Measurements from ENCODE around the gene CCDC102A.
A peak's percentile ranks its signal among the peaks of the same experiment; 100 is the strongest.

The CCDC102A gene

GRCh38 chr16:57476546-57477410 lies 59.6 kb downstream of the CCDC102A start:
- DNase-seq = peak; percentile 50

GRCh38 chr16:57475711-57476339 lies 60.5 kb downstream of the CCDC102A start:
- DNase-seq = peak; percentile 90

DNA sequence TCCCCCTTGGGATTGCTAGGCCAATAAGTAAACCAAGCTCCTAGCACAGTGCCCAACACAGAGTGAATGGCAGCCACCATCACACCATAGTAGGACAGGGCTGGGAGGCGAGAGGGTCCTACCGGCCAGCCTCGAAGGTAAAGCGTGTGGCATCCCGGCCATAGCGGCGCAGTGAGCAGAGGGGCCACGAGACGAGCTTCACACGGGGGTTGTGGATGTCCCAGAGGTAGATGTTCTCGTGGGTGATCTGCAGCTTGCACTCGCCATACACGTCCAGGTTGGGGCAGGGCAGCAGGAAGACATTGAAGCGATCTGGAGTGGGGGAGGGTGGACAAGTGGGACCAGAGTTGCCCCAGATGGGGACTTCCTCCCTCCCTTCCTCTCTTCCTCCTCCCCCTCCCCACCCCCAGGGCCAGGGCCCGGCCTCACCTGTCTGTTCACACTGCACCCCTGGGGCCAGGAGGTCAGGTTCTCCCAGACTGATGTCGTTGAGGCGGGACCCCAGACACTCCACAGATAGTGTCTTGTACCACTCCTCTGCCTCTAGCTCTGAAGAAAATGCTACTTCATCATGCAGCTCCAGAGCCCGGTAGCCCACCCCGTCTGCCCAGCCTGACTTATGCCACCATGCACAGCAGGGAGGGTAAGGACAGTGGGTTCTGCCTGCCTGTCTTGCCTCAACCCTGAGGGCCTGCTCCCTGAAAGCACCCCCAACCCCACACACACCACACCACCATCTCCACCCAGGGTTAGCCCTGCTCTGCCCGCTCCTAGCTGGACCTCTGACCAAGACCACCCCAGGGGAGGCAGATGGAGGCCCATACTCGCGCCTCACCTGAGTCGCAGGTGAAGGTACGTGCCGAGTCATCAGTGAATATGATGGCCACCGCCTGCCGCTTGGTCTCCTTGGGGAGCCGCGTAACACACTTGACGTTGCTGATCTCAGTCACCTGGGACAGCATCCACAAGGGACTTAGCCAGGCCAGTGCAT lies 61.4 kb downstream of the CCDC102A start:
- peak; percentile 55 for DNase-seq

GRCh38 chr16:57473906-57474305 lies 62.5 kb downstream of the CCDC102A start:
- DNase-seq = no peak

DNA sequence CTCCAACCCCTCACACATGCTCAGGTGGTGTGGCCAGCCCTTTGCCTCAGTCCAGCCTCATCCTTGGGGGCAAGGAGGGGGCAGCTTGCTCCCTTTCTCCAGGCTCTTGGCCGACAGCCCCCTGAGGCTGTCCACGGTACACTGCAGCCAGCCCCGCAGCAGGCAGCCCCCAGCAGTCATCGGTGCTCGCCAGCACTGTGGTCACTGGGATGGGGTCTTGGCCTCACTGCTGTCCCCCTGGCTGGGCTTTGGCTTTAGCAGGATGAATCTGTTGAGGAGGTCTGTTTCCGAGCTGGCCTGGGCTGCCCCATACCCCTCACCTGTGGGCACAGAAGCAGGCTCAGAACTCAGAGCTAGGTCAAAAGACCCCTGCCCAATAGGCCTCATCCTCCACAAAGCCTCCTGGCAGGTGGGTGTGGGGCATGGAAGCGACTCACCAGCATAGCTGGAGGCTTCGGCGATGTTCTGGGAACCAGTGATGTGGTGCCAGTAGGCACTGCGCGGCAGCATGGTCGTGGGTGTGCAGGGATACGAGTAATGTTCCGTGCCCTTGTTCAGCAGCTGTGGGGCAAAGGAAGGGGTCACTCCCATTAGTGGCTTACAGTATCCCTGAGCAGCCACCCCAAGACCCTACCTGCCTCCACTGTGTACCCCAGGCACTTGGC lies 63.1 kb downstream of the CCDC102A start:
- peak; percentile 53 for DNase-seq

DNA sequence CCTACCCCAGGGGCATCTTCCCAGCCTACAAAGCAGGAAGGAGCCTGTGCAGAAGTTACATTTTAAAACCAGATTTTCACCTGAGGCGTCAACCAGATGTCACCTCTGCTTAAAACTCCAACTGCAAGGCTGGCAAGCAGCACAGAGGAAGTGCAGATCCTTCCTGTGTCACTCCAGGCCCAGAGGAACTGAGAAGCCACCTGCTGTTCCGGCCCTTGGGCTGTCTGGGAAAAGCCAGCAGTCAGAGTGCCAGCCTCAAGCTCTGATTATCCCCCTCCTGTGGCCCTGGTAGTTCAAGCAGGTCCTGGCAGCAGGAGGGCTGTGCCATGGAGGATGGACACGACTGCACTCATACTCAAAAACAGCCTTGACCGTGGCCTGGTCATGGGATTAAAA lies 63.7 kb downstream of the CCDC102A start:
- DNase-seq = peak; percentile 45

GRCh38 chr16:57471852-57472664 lies 64.3 kb downstream of the CCDC102A start:
- peak; percentile 50 for DNase-seq

DNA sequence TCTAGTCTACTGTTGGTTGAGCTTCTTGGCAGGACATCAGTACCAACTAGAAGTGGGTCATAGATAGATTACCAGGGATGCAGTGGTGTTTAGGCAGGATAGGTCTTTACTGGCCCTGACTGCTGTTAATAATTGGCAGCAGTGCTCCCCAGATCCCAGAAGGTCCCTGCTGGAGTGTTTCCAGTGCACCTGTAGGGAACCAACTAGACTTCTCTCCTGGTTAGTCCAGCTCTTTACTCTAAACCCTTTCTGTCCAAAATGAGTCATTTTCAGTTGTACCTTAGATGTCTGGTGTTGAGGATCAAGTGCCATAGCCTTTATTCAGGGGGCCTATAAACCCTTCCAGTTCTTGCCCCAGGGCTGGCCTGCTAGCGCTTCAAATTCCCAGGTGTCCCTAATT lies 65.2 kb downstream of the CCDC102A start:
- no peak for DNase-seq

DNA sequence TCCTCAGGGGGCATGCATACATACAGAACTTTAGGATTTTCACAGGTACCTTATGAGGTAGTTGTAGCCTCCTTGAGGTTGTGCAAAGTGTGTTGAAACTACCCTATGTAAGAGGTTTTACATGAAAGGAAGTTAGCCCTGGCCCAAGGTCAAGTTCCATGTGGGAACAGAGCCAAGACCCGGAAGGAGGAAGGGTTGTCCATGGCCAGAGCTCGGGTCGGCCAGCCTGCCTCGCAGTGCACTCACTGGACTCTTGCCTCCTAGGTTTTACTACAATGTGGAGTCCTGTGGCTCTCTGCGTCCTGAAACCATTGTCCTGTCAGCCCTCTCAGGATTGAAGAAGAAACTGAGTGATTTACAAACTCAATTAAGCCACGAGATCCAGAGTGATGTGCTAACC lies 65.7 kb downstream of the CCDC102A start:
- DNase-seq = no peak

DNA sequence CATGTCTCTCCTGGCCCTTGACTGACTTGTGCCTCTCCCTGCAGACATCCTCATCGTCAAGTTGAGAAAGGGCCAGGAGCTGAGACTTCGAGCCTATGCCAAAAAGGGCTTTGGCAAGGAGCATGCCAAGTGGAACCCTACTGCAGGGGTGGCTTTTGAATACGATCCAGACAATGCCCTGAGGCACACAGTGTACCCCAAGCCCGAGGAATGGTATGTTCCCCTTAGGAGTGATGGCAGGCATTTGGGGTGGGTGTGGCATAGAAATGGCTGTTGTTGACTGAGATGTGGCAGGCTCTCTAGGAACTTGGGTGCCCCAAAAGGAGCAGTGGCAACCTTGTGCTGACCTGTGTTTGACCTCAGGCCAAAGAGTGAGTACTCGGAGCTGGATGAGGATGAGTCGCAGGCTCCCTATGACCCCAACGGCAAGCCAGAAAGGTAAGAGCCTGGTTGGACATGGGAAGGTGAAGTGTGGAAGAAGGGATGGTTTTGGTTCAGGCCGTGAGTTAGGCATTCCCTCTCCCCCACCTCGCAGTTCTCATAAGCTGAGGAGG lies 66.4 kb downstream of the CCDC102A start:
- DNase-seq = peak; percentile 48

GRCh38 chr16:57469046-57469445 lies 67.3 kb downstream of the CCDC102A start:
- no peak for DNase-seq

- DNase-seq = no peak
These were observed 68.0 kb downstream of the CCDC102A start for GRCh38 chr16:57468346-57468745.

DNA sequence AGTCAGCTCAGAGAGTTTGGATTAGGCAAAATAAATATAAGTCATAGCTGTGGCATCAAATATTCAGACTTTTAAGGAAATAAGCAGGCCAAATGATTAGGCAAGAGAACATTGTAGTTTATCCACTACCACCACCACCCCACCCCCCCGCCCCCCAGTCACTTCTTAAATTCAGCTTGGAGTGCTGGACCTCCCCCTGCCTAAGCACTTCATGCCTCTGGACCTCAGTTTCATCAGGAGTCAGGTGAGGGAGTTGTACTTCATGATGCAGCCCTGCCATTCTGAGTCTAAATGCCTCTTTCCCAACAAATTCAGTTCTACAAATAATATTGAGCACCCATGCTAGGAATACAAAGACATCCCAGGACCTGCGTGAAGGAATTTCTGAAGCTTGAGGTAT lies 71.8 kb downstream of the CCDC102A start:
- no peak for DNase-seq

- DNase-seq = no peak
These were observed 73.4 kb downstream of the CCDC102A start for GRCh38 chr16:57462978-57463362.

- DNase-seq = peak; percentile 98
These were observed 74.0 kb downstream of the CCDC102A start, which contains the start of gene POLR2C for GRCh38 chr16:57462209-57462977. Gene POLR2C, plus strand, starts transcription at chr16:57462679. Its CDS starts 46 bp downstream, at chr16:57462725.

All from activated CD8-positive, alpha-beta memory T cell treated with anti-CD3 and anti-CD28 coated beads, Interleukin-2, amount 50 U/mL, for 48 hours (primary cell).